Activated CD4-positive, alpha-beta T cell treated with anti-CD3 and anti-CD28 coated beads, Interleukin-2, amount 10 ng/mL, durations not matched to agents 7 days and 5 days (primary cell): ENCODE measurements around the gene UBL7. TPM values are rescaled to one million over a fixed set of nuclear protein-coding genes. Genes with fewer than 3 reads are reported as not detected.

ENCODE experiments used
- CTCF ChIA-PET: fragments of 350-600 bp; sonication (Branson Sonifier 250); formaldehyde crosslinking; loops from one replicate; lab custom pipeline; 2021; ENCODE audit warnings: antibody characterized with exemption; lab: Charles Lee
- POLR2A ChIA-PET: fragments of 350-600 bp; sonication (Branson Sonifier 250); formaldehyde crosslinking; loops from one replicate; lab custom pipeline; 2021; ENCODE audit warnings: antibody characterized with exemption; lab: Charles Lee
- DNase-seq: peaks from one replicate; pipeline ENCODE4 v3.0.0-alpha.2; 2020
- H3K27ac Mint-ChIP-seq: one replicate; pipeline ENCODE4 v1.8.0; 2021; ENCODE audit warnings: mild to moderate bottlenecking, moderate library complexity, mixed read lengths
- H3K27me3 Mint-ChIP-seq: one replicate; pipeline ENCODE4 v1.8.0; 2021; ENCODE audit warnings: mixed read lengths
- H3K36me3 Mint-ChIP-seq: one replicate; pipeline ENCODE4 v1.8.0; 2021; ENCODE audit warnings: low read depth, mixed read lengths
- H3K4me1 Mint-ChIP-seq: one replicate; pipeline ENCODE4 v1.8.0; 2021; ENCODE audit warnings: mixed read lengths
- H3K4me3 Mint-ChIP-seq: one replicate; pipeline ENCODE4 v1.8.0; 2021; ENCODE audit warnings: mild to moderate bottlenecking, moderate library complexity, mixed read lengths
- H3K9me3 Mint-ChIP-seq: one replicate; pipeline ENCODE4 v1.8.0; 2021; ENCODE audit warnings: mixed read lengths
- total RNA-seq, 2 experiments: library from RNA; stranded (reverse); gene quantifications; one replicate each; pipeline ENCODE4 v1.2.3, GENCODE V29; 2021

Gene UBL7
- total RNA-seq, 2 experiments from 2014 or later, result 52.2 to 53.7 TPM

- H3K9me3 Mint-ChIP-seq, result no peaks in the 10 kb centered on the region
- H3K27me3 Mint-ChIP-seq, result peaks cover 4% of the 10 kb centered on the region
- no peaks in the 10 kb centered on the region for H3K36me3 Mint-ChIP-seq
- DNase-seq, result peak; percentile 79
- H3K27ac Mint-ChIP-seq, result peak within 1 kb of the TSS; percentile 76
- H3K4me3 Mint-ChIP-seq, result peak within 1 kb of the TSS; percentile 73
- POLR2A ChIA-PET, result interaction anchor here (0.6 kb wide), 2 partner anchors 49 to 52 kb away, joined by 3 read pairs; no protein-coding TSS in a partner anchor
- H3K4me1 Mint-ChIP-seq, result peaks cover 46% of the 10 kb centered on the region
- CTCF ChIA-PET, result interaction anchor here (1.0 to 11.4 kb wide), 7 partner anchors 9 to 56 kb away, joined by 3 to 120 read pairs (median 3); no protein-coding TSS in a partner anchor
Observed at GRCh38 chr15:74433592-74434262, 27.2 kb downstream of the UBL7 start, which contains the start of gene SEMA7A. Gene SEMA7A (minus strand): TSS chr15:74433958. CDS start chr15:74433918, 40 bp downstream.

- Mint-ChIP-seq H3K27me3 (peaks cover 4% of the 10 kb centered on the region), H3K27ac (no peak overlapping the region), H3K4me3 (peak overlapping the region; percentile 73), H3K36me3 (no peaks in the 10 kb centered on the region), H3K9me3 (no peaks in the 10 kb centered on the region), H3K4me1 (peaks cover 41% of the 10 kb centered on the region)
- no peak for DNase-seq
- POLR2A ChIA-PET, result no interaction called here
- CTCF ChIA-PET, result interaction anchor here (1.0 to 11.4 kb wide), 6 partner anchors 9 to 50 kb away, joined by 3 to 120 read pairs (median 9); no protein-coding TSS in a partner anchor
Observed at GRCh38 chr15:74432968-74433591, 27.9 kb downstream of the UBL7 start.

GRCh38 chr15:74432271-74432967 is 28.5 kb downstream of the UBL7 start:
- peaks cover 4% of the 10 kb centered on the region for H3K27me3 Mint-ChIP-seq
- no peaks in the 10 kb centered on the region for H3K9me3 Mint-ChIP-seq
- DNase-seq, result no peak
- H3K36me3 Mint-ChIP-seq, result no peaks in the 10 kb centered on the region
- ChIA-PET CTCF (interaction anchor here (0.5 to 2.7 kb wide), 14 partner anchors 9 to 463 kb away, joined by 3 to 20 read pairs (median 4); partner anchors contain the start of genes ARID3B and UBL7), POLR2A (no interaction called here)
- H3K4me3 Mint-ChIP-seq, result peak overlapping the region; percentile 69
- H3K4me1 Mint-ChIP-seq, result peaks cover 41% of the 10 kb centered on the region
- peak overlapping the region; percentile 60 for H3K27ac Mint-ChIP-seq

- POLR2A ChIA-PET, result no interaction called here
- DNase-seq, result no peak
- CTCF ChIA-PET, result interaction anchor here (0.5 to 2.7 kb wide), 18 partner anchors 9 to 463 kb away, joined by 3 to 20 read pairs (median 3); partner anchors contain the start of genes ARID3B and UBL7
Observed at GRCh38 chr15:74431645-74432044, 29.3 kb downstream of the UBL7 start.

GRCh38 chr15:74431116-74431515 is 29.8 kb downstream of the UBL7 start:
- ChIA-PET CTCF (interaction anchor here (0.9 to 2.7 kb wide), 15 partner anchors 9 to 357 kb away, joined by 3 to 20 read pairs (median 4); partner anchors contain the start of gene UBL7), POLR2A (no interaction called here)

More at GRCh38 chr15:74431645-74432044, 29.3 kb downstream of the UBL7 start:
- Mint-ChIP-seq H3K36me3 (no peaks in the 10 kb centered on the region), H3K27ac (no peak overlapping the region), H3K27me3 (peaks cover 4% of the 10 kb centered on the region), H3K4me3 (peak overlapping the region; percentile 20), H3K9me3 (no peaks in the 10 kb centered on the region), H3K4me1 (peaks cover 41% of the 10 kb centered on the region)

GRCh38 chr15:74430510-74430951 is 30.4 kb downstream of the UBL7 start:
- no peak overlapping the region for H3K27ac Mint-ChIP-seq

More at GRCh38 chr15:74431116-74431515, 29.8 kb downstream of the UBL7 start:
- no peak overlapping the region for H3K27ac Mint-ChIP-seq
- peak overlapping the region; percentile 20 for H3K4me3 Mint-ChIP-seq
- H3K9me3 Mint-ChIP-seq, result no peaks in the 10 kb centered on the region
- H3K36me3 Mint-ChIP-seq, result no peaks in the 10 kb centered on the region
- peaks cover 45% of the 10 kb centered on the region for H3K4me1 Mint-ChIP-seq
- H3K27me3 Mint-ChIP-seq, result peaks cover 4% of the 10 kb centered on the region
- DNase-seq, result no peak

GRCh38 chr15:74429781-74430400 is 31.1 kb downstream of the UBL7 start:
- Mint-ChIP-seq H3K27me3 (peaks cover 4% of the 10 kb centered on the region), H3K9me3 (no peaks in the 10 kb centered on the region), H3K4me1 (peaks cover 42% of the 10 kb centered on the region), H3K4me3 (no peak overlapping the region), H3K27ac (no peak overlapping the region), H3K36me3 (no peaks in the 10 kb centered on the region)
- ChIA-PET POLR2A (interaction anchor here (0.5 kb wide), 1 partner anchor 356 kb away, joined by 3 read pairs; no protein-coding TSS in a partner anchor), CTCF (interaction anchor here (0.6 to 2.5 kb wide), 7 partner anchors 9 to 78 kb away, joined by 3 to 20 read pairs (median 5); no protein-coding TSS in a partner anchor)
- DNase-seq, result no peak

More at GRCh38 chr15:74430510-74430951, 30.4 kb downstream of the UBL7 start:
- Mint-ChIP-seq H3K4me1 (peaks cover 47% of the 10 kb centered on the region), H3K36me3 (no peaks in the 10 kb centered on the region), H3K4me3 (no peak overlapping the region), H3K9me3 (no peaks in the 10 kb centered on the region), H3K27me3 (peaks cover 4% of the 10 kb centered on the region)
- ChIA-PET CTCF (interaction anchor here (0.6 to 2.7 kb wide), 10 partner anchors 11 to 222 kb away, joined by 3 to 20 read pairs (median 6); no protein-coding TSS in a partner anchor), POLR2A (no interaction called here)
- DNase-seq, result no peak

GRCh38 chr15:74428970-74429780 is 31.8 kb downstream of the UBL7 start:
- Mint-ChIP-seq H3K4me1 (peaks cover 35% of the 10 kb centered on the region), H3K27me3 (peaks cover 4% of the 10 kb centered on the region), H3K9me3 (no peaks in the 10 kb centered on the region), H3K27ac (no peak overlapping the region), H3K4me3 (no peak overlapping the region), H3K36me3 (no peaks in the 10 kb centered on the region)
- no peak for DNase-seq
- ChIA-PET POLR2A (interaction anchor here (0.5 to 0.6 kb wide), 2 partner anchors 26 to 356 kb away, joined by 3 to 7 read pairs; no protein-coding TSS in a partner anchor), CTCF (interaction anchor here (0.6 to 2.5 kb wide), 7 partner anchors 9 to 53 kb away, joined by 3 to 8 read pairs (median 4); no protein-coding TSS in a partner anchor)

GRCh38 chr15:74428442-74428787 is 32.5 kb downstream of the UBL7 start:
- no peak overlapping the region for H3K27ac Mint-ChIP-seq
- ChIA-PET POLR2A (no interaction called here), CTCF (interaction anchor here (0.7 to 1.6 kb wide), 7 partner anchors 8 to 343 kb away, joined by 3 to 5 read pairs (median 3); partner anchors contain the start of gene UBL7)
- H3K27me3 Mint-ChIP-seq, result peaks cover 4% of the 10 kb centered on the region
- no peak for DNase-seq
- H3K4me1 Mint-ChIP-seq, result peaks cover 32% of the 10 kb centered on the region
- no peaks in the 10 kb centered on the region for H3K36me3 Mint-ChIP-seq
- H3K9me3 Mint-ChIP-seq, result no peaks in the 10 kb centered on the region
- H3K4me3 Mint-ChIP-seq, result no peak overlapping the region

GRCh38 chr15:74427607-74428441 is 33.1 kb downstream of the UBL7 start:
- ChIA-PET CTCF (interaction anchor here (0.7 to 2.1 kb wide), 7 partner anchors 11 to 343 kb away, joined by 3 to 8 read pairs (median 4); partner anchors contain the start of gene UBL7), POLR2A (interaction anchor here (0.6 kb wide), 1 partner anchor 45 kb away, joined by 3 read pairs; no protein-coding TSS in a partner anchor)
- peaks cover 4% of the 10 kb centered on the region for H3K27me3 Mint-ChIP-seq
- no peaks in the 10 kb centered on the region for H3K9me3 Mint-ChIP-seq
- H3K36me3 Mint-ChIP-seq, result no peaks in the 10 kb centered on the region
- DNase-seq, result no peak
- peaks cover 32% of the 10 kb centered on the region for H3K4me1 Mint-ChIP-seq
- peak overlapping the region; percentile 65 for H3K27ac Mint-ChIP-seq
- no peak overlapping the region for H3K4me3 Mint-ChIP-seq
